Measurements from ENCODE around the gene LAIR2. TPM values are rescaled to one million over a fixed set of nuclear protein-coding genes. Genes with fewer than 3 reads are reported as not detected.

Gene LAIR2
- total and polyA plus RNA-seq, 2 of the 13 experiments (the other 11 are each of a cell fraction or from before 2014, with no cell fraction given) = 1.3 to 1.9 TPM

GRCh38 chr19:54464630-54465425, 37.8 kb upstream of the LAIR2 start (continued):
- TF ChIP-seq ZNF513 (CRISPR knock-in tag; conservative IDR thresholded peaks at IDR 0.05) (no peak), KDM5B (CRISPR knock-in tag; IDR thresholded peaks at IDR 0.05; ENCODE audit: borderline replicate concordance) (peak; percentile 55), HOXA7 (CRISPR knock-in tag; IDR thresholded peaks at IDR 0.05) (no peak), ZC3H13 (CRISPR knock-in tag; IDR thresholded peaks at IDR 0.05) (no peak), MLXIP (CRISPR knock-in tag; IDR thresholded peaks at IDR 0.05; ENCODE audit: borderline replicate concordance) (0 out of 2 replicates have a peak, but pooled peaks have one; percentile 27), NR2C2 (CRISPR knock-in tag; IDR thresholded peaks at IDR 0.05; ENCODE audit: borderline replicate concordance) (peak; percentile 49), ZKSCAN1 (IDR thresholded peaks at IDR 0.05; ENCODE audit: low read length) (no peak), ZNF282 (IDR thresholded peaks at IDR 0.05; ENCODE audit: partially characterized antibody) (no peak), MAFK (conservative IDR thresholded peaks at IDR 0.05 in 1 of 2, IDR thresholded peaks at IDR 0.05 in 1 of 2; ENCODE audit: low read length in 2 of 2) (no peak), XBP1 (CRISPR knock-in tag; IDR thresholded peaks at IDR 0.05) (0 out of 2 replicates have a peak, but pooled peaks have one; percentile 28), PRMT3 (CRISPR knock-in tag; IDR thresholded peaks at IDR 0.05; ENCODE audit: borderline replicate concordance, low read depth) (no peak), NRL (CRISPR knock-in tag; IDR thresholded peaks at IDR 0.05; ENCODE audit: borderline replicate concordance) (no peak), MAX (IDR thresholded peaks at IDR 0.05) (peak; percentile 65; the same call in 1 of the 2 replicates), ZFP1 (CRISPR knock-in tag; IDR thresholded peaks at IDR 0.05) (no peak), TEAD2 (CRISPR knock-in tag; IDR thresholded peaks at IDR 0.05) (no peak), ZNF441 (CRISPR knock-in tag; IDR thresholded peaks at IDR 0.05; ENCODE audit: borderline replicate concordance) (no peak; the same call in 1 of the 2 replicates), ZNF205 (CRISPR knock-in tag; IDR thresholded peaks at IDR 0.05) (no peak), TBP (CRISPR knock-in tag; IDR thresholded peaks at IDR 0.05) (no peak), ZBTB20 (CRISPR knock-in tag; IDR thresholded peaks at IDR 0.05; ENCODE audit: borderline replicate concordance, low read depth) (no peak), DMAP1 (CRISPR knock-in tag; IDR thresholded peaks at IDR 0.05) (no peak), HES4 (CRISPR knock-in tag; IDR thresholded peaks at IDR 0.05; ENCODE audit: borderline replicate concordance) (no peak), ZSCAN30 (CRISPR knock-in tag; IDR thresholded peaks at IDR 0.05) (no peak), ZNF737 (CRISPR knock-in tag; IDR thresholded peaks at IDR 0.05; ENCODE audit: borderline replicate concordance) (no peak), ATF1 (CRISPR knock-in tag; IDR thresholded peaks at IDR 0.05) (peak; percentile 86), BCL6 (CRISPR knock-in tag; IDR thresholded peaks at IDR 0.05) (no peak), TOE1 (CRISPR knock-in tag; IDR thresholded peaks at IDR 0.05) (no peak), ZNF543 (CRISPR knock-in tag; IDR thresholded peaks at IDR 0.05) (no peak), ZNF562 (CRISPR knock-in tag; IDR thresholded peaks at IDR 0.05; ENCODE audit: borderline replicate concordance) (no peak), SCMH1 (CRISPR knock-in tag; IDR thresholded peaks at IDR 0.05; ENCODE audit: borderline replicate concordance) (no peak)
